Upper lobe of left lung (tissue), 6 donors: Measurements from ENCODE around the gene TFCP2. TPM values are rescaled to one million over a fixed set of nuclear protein-coding genes. Genes with fewer than 3 reads are reported as not detected.

Experiments used
- ATAC-seq, 2 donors: fragments of 200-7000 bp; cut with Tn5 transposase; one replicate each; pipeline ENCODE4 v1.9.1; 2022; ENCODE audit warnings: mild to moderate bottlenecking in 2 of 2, moderate library complexity in 2 of 2; ENCODE audit not compliant: low FRiP score in 2 of 2
- DNase-seq, 2 donors: peaks; one replicate each; pipeline ENCODE4 v3.0.0-alpha.2; 2019 to 2020
- H3K27ac ChIP-seq, 4 donors: fragments of 200-600 bp; sonication (generic); one replicate each; pipeline ENCODE4 v1.5.1; 2016 to 2019
- H3K27me3 ChIP-seq, 4 donors: fragments of 200-600 bp; sonication (generic); one replicate each; pipeline ENCODE4 v1.5.1; 2017 to 2019
- H3K36me3 ChIP-seq, 4 donors: fragments of 200-600 bp; sonication (generic); one replicate each; pipeline ENCODE4 v1.5.1; 2016 to 2019
- H3K4me1 ChIP-seq, 4 donors: fragments of 200-600 bp; sonication (generic); one replicate each; pipeline ENCODE4 v1.5.1; 2018 to 2019
- H3K4me3 ChIP-seq, 4 donors: fragments of 200-600 bp; sonication (generic); one replicate each; pipeline ENCODE4 v1.5.1; 2017 to 2019; ENCODE audit warnings: mild to moderate bottlenecking in 2 of 4, moderate library complexity in 1 of 4
- H3K9me3 ChIP-seq, 4 donors: fragments of 200-600 bp; sonication (generic); one replicate each; pipeline ENCODE4 v1.5.1; 2018 to 2019
- EP300 ChIP-seq, 4 donors: sonication (generic); formaldehyde crosslinking; IDR thresholded peaks; one replicate each; pipeline ENCODE4 v1.5.1; 2017; ENCODE audit warnings: antibody characterized with exemption in 4 of 4, control low read depth in 2 of 4
- POLR2A ChIP-seq, 4 donors: fragments of 450-650 bp; IDR thresholded peaks; one replicate each; pipeline ENCODE4 v1.5.1; 2016 to 2017; ENCODE audit warnings: antibody characterized with exemption in 4 of 4, mild to moderate bottlenecking in 2 of 4
- POLR2AphosphoS5 ChIP-seq, 2 donors: sonication (generic); formaldehyde crosslinking; IDR thresholded peaks; one replicate each; pipeline ENCODE4 v1.5.1; 2017; ENCODE audit warnings: antibody characterized with exemption in 2 of 2
- WGBS, 2 donors: methylation state at CpG; one replicate each; pipeline ENCODE4 v1.1.5; 2017 to 2018; 5-methylcytosine and 5-hydroxymethylcytosine counted together
- total RNA-seq, 6 donors: library from RNA; depleted of rRNA in 4 of 6; stranded (reverse); fragments of >200 nt in 4 of 6; gene quantifications; one replicate each; pipeline versions ENCODE4 v1.1.0 to v1.2.1, GENCODE V29; 2016 to 2021
- TF ChIP-seq, protein P1 (sequence below), 6 experiments: fragments of 450-650 bp in 4 of 6; fragments of 200-600 bp in 2 of 6; sonication (generic) in 2 of 6; IDR thresholded peaks; one replicate each; pipeline ENCODE4 v1.5.1; 2016 to 2019; ENCODE audit warnings: antibody characterized with exemption in 6 of 6
- donor health status: DM: no; HTN: no; CAD: no; lungs with moderate emphysema.
- donor health status: DM: no; HTN: yes; CAD: no; lungs with severe emphysema.

Gene TFCP2
- total RNA-seq, 6 donors from 2014 or later = 9.6 to 23.3 (median 20.0) TPM

DNA sequence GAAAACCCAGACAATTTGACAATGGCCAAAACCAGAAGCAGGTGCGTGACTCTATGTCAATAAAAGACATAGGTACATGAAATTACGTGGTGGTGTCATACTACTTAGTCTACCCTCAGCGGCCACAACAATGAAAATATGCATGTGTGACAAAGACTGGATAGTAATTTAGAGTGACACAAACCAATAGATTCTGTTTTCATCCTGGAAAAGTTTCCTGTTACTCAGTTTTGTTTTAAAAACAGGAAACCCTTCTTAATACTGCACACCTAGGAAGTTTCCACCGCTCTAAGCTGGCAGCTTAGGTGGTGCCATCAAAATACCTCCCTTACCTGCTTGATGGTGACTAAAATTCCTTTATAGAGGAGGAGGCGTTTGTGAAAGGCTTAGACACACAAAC lies 29.8 kb upstream of the TFCP2 start:
- Histone ChIP-seq H3K36me3 (peaks cover 0 to 33% (median 7%) of the 10 kb centered on the region in 4 donors), H3K27me3 (no peaks in the 10 kb centered on the region), H3K4me3 (no peak overlapping the region), H3K9me3 (no peaks in the 10 kb centered on the region), H3K27ac (no peak overlapping the region), H3K4me1 (peaks cover 0 to 5% (median 0%) of the 10 kb centered on the region in 4 donors)
- TF ChIP-seq POLR2A (IDR thresholded peaks at IDR 0.05) = no peak
- TF ChIP-seq EP300 (IDR thresholded peaks at IDR 0.05) = no peak
- TF ChIP-seq, protein P1, sequence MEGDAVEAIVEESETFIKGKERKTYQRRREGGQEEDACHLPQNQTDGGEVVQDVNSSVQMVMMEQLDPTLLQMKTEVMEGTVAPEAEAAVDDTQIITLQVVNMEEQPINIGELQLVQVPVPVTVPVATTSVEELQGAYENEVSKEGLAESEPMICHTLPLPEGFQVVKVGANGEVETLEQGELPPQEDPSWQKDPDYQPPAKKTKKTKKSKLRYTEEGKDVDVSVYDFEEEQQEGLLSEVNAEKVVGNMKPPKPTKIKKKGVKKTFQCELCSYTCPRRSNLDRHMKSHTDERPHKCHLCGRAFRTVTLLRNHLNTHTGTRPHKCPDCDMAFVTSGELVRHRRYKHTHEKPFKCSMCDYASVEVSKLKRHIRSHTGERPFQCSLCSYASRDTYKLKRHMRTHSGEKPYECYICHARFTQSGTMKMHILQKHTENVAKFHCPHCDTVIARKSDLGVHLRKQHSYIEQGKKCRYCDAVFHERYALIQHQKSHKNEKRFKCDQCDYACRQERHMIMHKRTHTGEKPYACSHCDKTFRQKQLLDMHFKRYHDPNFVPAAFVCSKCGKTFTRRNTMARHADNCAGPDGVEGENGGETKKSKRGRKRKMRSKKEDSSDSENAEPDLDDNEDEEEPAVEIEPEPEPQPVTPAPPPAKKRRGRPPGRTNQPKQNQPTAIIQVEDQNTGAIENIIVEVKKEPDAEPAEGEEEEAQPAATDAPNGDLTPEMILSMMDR (IDR thresholded peaks at IDR 0.05) = no peak
- TF ChIP-seq POLR2AphosphoS5 (IDR thresholded peaks at IDR 0.05) = no peak
- DNase-seq (no peak), ATAC-seq (no peak)
- WGBS, 2 donors = 93 to 94% methylated on average over 5 of the region's 5 CpGs

DNA sequence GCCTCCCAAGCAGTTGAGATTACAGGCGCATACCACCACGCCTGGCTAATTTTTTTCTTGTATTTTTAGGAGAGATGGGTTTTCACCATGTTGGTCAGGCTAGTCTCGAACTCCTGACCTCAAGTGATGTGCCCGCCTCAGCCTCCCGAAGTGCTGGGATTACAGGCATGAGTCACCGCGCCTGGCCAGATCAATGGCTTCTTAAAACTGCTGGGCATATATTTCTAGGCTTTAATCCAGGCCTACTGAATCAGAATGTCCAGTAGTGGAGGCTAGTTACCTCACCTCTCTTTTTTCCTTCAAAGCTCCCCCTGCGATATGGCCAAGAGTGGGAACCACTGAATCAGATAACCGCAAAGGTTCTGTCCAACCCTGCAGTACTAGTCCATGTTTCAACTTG lies 27.9 kb upstream of the TFCP2 start:
- Histone ChIP-seq H3K27me3 (no peaks in the 10 kb centered on the region), H3K36me3 (peaks cover 0 to 34% (median 8%) of the 10 kb centered on the region in 4 donors), H3K9me3 (no peaks in the 10 kb centered on the region), H3K4me1 (peaks cover 0 to 5% (median 0%) of the 10 kb centered on the region in 4 donors), H3K27ac (no peak overlapping the region), H3K4me3 (no peak overlapping the region)
- TF ChIP-seq, protein P1 (IDR thresholded peaks at IDR 0.05) = no peak
- no peak for TF ChIP-seq EP300 (IDR thresholded peaks at IDR 0.05)
- no peak for TF ChIP-seq POLR2A (IDR thresholded peaks at IDR 0.05)
- no peak for TF ChIP-seq POLR2AphosphoS5 (IDR thresholded peaks at IDR 0.05)
- ATAC-seq (no peak), DNase-seq (no peak)
- WGBS, 2 donors = 92 to 95% methylated on average over 9 of the region's 9 CpGs

GRCh38 chr12:51200156-51200555 lies 27.2 kb upstream of the TFCP2 start:
- DNase-seq (no peak), ATAC-seq (no peak)
- no peaks in the 10 kb centered on the region for H3K27me3 ChIP-seq
- no peak overlapping the region for H3K4me3 ChIP-seq
- peaks cover 0 to 34% (median 8%) of the 10 kb centered on the region in 4 donors for H3K36me3 ChIP-seq
- TF ChIP-seq, protein P1 (IDR thresholded peaks at IDR 0.05) = no peak
- TF ChIP-seq POLR2A (IDR thresholded peaks at IDR 0.05) (no peak), POLR2AphosphoS5 (IDR thresholded peaks at IDR 0.05) (no peak), EP300 (IDR thresholded peaks at IDR 0.05) (no peak)
- H3K9me3 ChIP-seq = no peaks in the 10 kb centered on the region
- no peak overlapping the region for H3K27ac ChIP-seq
- peaks cover 0 to 5% (median 0%) of the 10 kb centered on the region in 4 donors for H3K4me1 ChIP-seq
- 94 to 96% methylated on average over 3 to 7 of the region's 7 CpGs for WGBS, 2 donors

DNA sequence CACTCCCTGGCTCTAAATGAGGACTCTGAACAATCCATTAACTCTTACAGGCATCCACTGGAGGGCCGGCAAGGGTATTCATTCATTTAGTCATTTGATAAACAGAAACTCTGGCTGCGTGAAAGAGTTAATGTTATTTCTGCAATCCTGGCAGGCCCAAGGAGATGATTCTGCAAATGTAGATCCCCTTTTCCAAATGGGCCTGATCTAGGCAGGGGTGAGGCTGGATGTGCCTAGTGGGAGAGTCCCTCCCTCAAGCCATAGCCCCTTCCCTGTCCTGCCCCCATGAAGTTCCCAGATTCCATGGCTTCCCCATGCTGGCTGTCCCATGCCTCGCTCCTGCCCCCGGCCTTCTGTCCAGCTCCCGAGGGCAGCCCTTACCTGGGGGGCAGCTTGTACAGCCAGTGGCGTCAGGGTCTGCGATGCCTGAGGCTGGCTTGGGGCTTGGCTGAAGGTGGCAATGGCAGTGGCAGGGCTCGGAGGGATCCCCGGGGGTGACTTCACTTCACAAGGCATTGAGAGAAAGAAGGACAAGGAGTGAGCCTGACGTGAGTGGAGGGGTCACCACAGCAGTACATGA lies 26.5 kb upstream of the TFCP2 start:
- WGBS, 2 donors = 89% methylated on average over 8 to 10 of the region's 10 CpGs
- Histone ChIP-seq H3K9me3 (no peaks in the 10 kb centered on the region), H3K4me1 (peaks cover 0 to 5% (median 0%) of the 10 kb centered on the region in 4 donors), H3K27me3 (no peaks in the 10 kb centered on the region), H3K27ac (no peak overlapping the region), H3K36me3 (peaks cover 0 to 34% (median 8%) of the 10 kb centered on the region in 4 donors), H3K4me3 (no peak overlapping the region)
- ATAC-seq = no peak
- TF ChIP-seq POLR2A (IDR thresholded peaks at IDR 0.05) = no peak
- TF ChIP-seq, protein P1 (IDR thresholded peaks at IDR 0.05) = no peak
- TF ChIP-seq EP300 (IDR thresholded peaks at IDR 0.05) = no peak
- TF ChIP-seq POLR2AphosphoS5 (IDR thresholded peaks at IDR 0.05) = no peak
- DNase-seq = peak in 1 of 2 donors; percentile 43
